HG02798 (cell line): ENCODE results near the gene PCDHB10.
"Not testable (repeated sequence)": the region's sequence is repeated elsewhere in the genome, so short reads cannot be mapped to it uniquely, and the experiment has no call there.

ENCODE experiments used
- ATAC-seq: cut with Tn5 transposase; IDR thresholded peaks from one replicate; pipeline ENCODE4 v1.9.1; 2021; ENCODE audit warnings: mild to moderate bottlenecking; ENCODE audit not compliant: unreplicated experiment, poor library complexity

The PCDHB10 gene

DNA sequence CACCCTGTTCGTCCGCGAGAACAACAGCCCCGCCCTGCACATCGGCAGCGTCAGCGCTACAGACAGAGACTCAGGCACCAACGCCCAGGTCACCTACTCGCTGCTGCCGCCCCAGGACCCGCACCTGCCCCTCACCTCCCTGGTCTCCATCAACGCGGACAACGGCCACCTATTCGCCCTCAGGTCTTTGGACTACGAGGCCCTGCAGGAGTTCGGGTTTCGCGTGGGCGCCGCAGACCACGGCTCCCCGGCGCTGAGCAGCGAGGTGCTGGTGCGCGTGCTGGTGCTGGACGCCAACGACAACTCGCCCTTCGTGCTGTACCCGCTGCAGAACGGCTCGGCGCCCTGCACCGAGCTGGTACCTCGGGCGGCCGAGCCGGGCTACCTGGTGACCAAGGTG lies 43.8 kb downstream of the PCDHB10 start:
- not testable (repeated sequence) for ATAC-seq

DNA sequence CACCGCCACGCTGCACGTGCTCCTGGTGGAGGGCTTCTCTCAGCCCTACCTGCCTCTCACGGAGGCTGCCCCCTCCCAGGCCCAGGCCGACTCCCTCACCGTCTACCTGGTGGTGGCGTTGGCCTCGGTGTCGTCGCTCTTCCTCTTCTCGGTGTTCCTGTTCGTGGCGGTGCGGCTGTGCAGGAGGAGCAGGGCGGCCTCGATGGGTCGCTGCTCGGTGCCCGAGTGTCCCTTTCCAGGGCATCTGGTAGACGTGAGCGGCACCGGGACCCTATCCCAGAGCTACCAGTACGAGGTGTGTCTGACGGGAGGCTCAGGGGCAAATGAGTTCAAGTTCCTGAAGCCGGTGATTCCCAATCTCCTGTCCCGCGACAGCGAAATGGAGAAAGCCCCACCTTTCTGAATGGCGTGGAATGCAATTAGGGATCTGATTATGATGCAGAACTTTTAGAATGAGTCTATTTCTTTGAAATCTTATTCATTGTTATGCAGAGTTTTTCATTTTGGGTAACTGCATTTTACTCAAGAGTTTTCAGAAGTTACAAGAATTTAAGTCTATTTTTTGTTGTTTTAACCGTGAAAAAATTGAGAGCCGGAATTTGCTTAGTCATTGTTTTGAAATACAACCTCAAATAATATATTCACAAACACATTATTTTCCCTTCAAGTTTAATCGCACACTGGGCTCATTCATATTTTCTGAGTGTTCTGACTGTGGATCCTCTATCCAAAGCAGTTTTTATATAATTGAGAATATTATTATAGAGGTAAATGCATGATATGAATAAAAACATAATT lies 44.6 kb downstream of the PCDHB10 start:
- ATAC-seq: no peak

DNA sequence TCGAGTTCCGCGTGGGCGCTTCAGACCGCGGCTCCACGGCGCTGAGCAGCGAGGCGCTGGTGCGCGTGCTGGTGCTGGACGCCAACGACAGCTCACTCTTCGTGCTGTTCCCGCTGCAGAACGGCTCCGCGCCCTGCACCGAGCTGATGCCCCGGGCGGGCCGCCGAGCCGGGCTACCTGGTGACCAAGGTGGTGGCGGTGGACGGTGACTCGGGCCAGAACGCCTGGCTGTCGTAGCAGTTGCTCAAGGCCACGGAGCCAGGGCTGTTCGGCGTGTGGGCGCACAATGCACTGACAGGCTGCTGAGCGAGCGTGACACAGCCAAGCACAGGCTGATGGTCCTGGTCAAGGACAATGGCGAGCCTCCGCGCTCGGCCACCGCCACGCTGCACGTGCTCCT lies 49.3 kb downstream of the PCDHB10 start:
- no peak for ATAC-seq
